Thymus (tissue), 14 donors: Measurements from ENCODE around the gene HBP1. TPM values are rescaled to one million over a fixed set of nuclear protein-coding genes. Genes with fewer than 3 reads are reported as not detected.

Source experiments
- DNase-seq, 9 donors: peaks; one replicate each; pipeline ENCODE4 v3.0.0-alpha.2; 2013; ENCODE audit warnings: low spot score in 9 of 9, low read depth in 6 of 9, missing footprints in 1 of 9
- H3K27ac ChIP-seq, 2 donors: one replicate each; pipeline ENCODE4 v1.5.1; 2013; ENCODE audit warnings: control low read depth in 1 of 2, low read depth in 1 of 2, low read length in 1 of 2, mild to moderate bottlenecking in 1 of 2, moderate library complexity in 1 of 2
- H3K27me3 ChIP-seq, 2 donors: one replicate each; pipeline ENCODE4 v1.5.1; 2013; ENCODE audit warnings: low read length in 1 of 2; ENCODE audit not compliant: control insufficient read depth in 2 of 2, insufficient read depth in 1 of 2
- H3K36me3 ChIP-seq, 2 donors: one replicate each; pipeline ENCODE4 v1.5.1; 2013; ENCODE audit warnings: low read length in 1 of 2, mild to moderate bottlenecking in 1 of 2, moderate library complexity in 1 of 2; ENCODE audit not compliant: control insufficient read depth in 2 of 2, insufficient read depth in 2 of 2
- H3K4me1 ChIP-seq, 2 donors: one replicate each; pipeline ENCODE4 v1.5.1; 2013; ENCODE audit warnings: low read length in 2 of 2; ENCODE audit not compliant: control insufficient read depth in 2 of 2, insufficient read depth in 2 of 2
- H3K4me3 ChIP-seq, 2 donors: one replicate each; pipeline ENCODE4 v1.5.1; 2013; ENCODE audit warnings: low read length in 2 of 2, control low read depth in 1 of 2, mild to moderate bottlenecking in 1 of 2
- H3K9me3 ChIP-seq, 2 donors: one replicate each; pipeline ENCODE4 v1.5.1; 2013; ENCODE audit warnings: low read length in 1 of 2, mild to moderate bottlenecking in 1 of 2; ENCODE audit not compliant: control insufficient read depth in 2 of 2, insufficient read depth in 1 of 2
- WGBS: extraction: QIAGEN DNeasy Blood & Tissue Kit; methylation state at CpG from one replicate; pipeline ENCODE4 v1.1.7; 2013; 5-methylcytosine and 5-hydroxymethylcytosine counted together
- long read RNA-seq, 10 donors: transcript quantifications; one replicate each; lab custom pipeline, GENCODE V29; 2026
- polyA plus RNA-seq: library from polyadenylated mRNA; stranded (reverse); fragments of 200-250 nt; gene quantifications from one replicate; pipeline ENCODE4 v1.2.3, GENCODE V29; 2013
- total RNA-seq: library from RNA; stranded (reverse); fragments of 120-200 nt; gene quantifications from one replicate; pipeline ENCODE4 v1.2.4, GENCODE V29; 2013
- donor health status: healthy.

HBP1 gene
- total RNA-seq (64.1 TPM), polyA plus RNA-seq (56.7 TPM)
- long read RNA-seq, donor 1, result 0 reads
- long read RNA-seq, donor 2, result 0 reads
- long read RNA-seq, donor 3, partial matches to known transcripts, result 0 of 8 reads
- long read RNA-seq, donor 3, other reads (novel, unspliced or antisense), result 0 of 8 reads
- long read RNA-seq, donor 4, transcript HBP1-208 (11 exons, 2,704 nt), result major isoform, 5 of 8 reads
- long read RNA-seq, donor 4, partial matches to known transcripts, result 0 of 8 reads
- long read RNA-seq, donor 4, other reads (novel, unspliced or antisense), result 0 of 8 reads
- long read RNA-seq, donor 5, transcript HBP1-208 (11 exons, 2,704 nt), result major isoform, 12 of 27 reads
- long read RNA-seq, donor 5, transcript HBP1-201 (11 exons, 2,829 nt), result minor isoform, 7 of 27 reads
- long read RNA-seq, donor 5, partial matches to known transcripts, result 8 of 27 reads
- long read RNA-seq, donor 5, other reads (novel, unspliced or antisense), result 0 of 27 reads
- long read RNA-seq, donor 6, partial matches to known transcripts, result 0 of 4 reads
- long read RNA-seq, donor 6, other reads (novel, unspliced or antisense), result 0 of 4 reads
- long read RNA-seq, donor 7, transcript HBP1-208 (11 exons, 2,704 nt), result major isoform, 7 of 19 reads
- long read RNA-seq, donor 7, partial matches to known transcripts, result 0 of 19 reads
- long read RNA-seq, donor 7, other reads (novel, unspliced or antisense), result 7 of 19 reads
- long read RNA-seq, donor 8, partial matches to known transcripts, result 0 of 4 reads
- long read RNA-seq, donor 8, other reads (novel, unspliced or antisense), result 0 of 4 reads
- long read RNA-seq, donor 9, partial matches to known transcripts, result 5 of 10 reads
- long read RNA-seq, donor 9, other reads (novel, unspliced or antisense), result 0 of 10 reads
- long read RNA-seq, donor 10, transcript HBP1-208 (11 exons, 2,704 nt), result major isoform, 6 of 20 reads
- long read RNA-seq, donor 10, partial matches to known transcripts, result 11 of 20 reads
- long read RNA-seq, donor 10, other reads (novel, unspliced or antisense), result 0 of 20 reads

GRCh38 chr7:107168233-107169119 is at the start of gene HBP1:
Gene HBP1 (plus strand): TSS chr7:107169003. CDS start chr7:107179894, 10,891 bp downstream.
- peak; percentile 99 to 100 (median 99) for DNase-seq
- peaks cover 0 to 5% of the 10 kb centered on the region in 2 donors for H3K36me3 ChIP-seq
- H3K4me1 ChIP-seq, result no peaks in the 10 kb centered on the region
- H3K4me3 ChIP-seq, result peak within 1 kb of the TSS; percentile 76 to 87
- H3K27ac ChIP-seq, result peak within 1 kb of the TSS; percentile 97 to 99
- H3K9me3 ChIP-seq, result no peaks in the 10 kb centered on the region
- H3K27me3 ChIP-seq, result no peaks in the 10 kb centered on the region
- WGBS, result under 1% methylated on average over 44 of the region's 44 CpGs

- 94% methylated on average over 6 of the region's 6 CpGs for WGBS
- no peaks in the 10 kb centered on the region for H3K27me3 ChIP-seq
- no peak overlapping the region for H3K27ac ChIP-seq
- no peak for DNase-seq
- H3K4me3 ChIP-seq, result no peak overlapping the region
- H3K4me1 ChIP-seq, result no peaks in the 10 kb centered on the region
- no peaks in the 10 kb centered on the region for H3K9me3 ChIP-seq
- H3K36me3 ChIP-seq, result no peaks in the 10 kb centered on the region
Measured at GRCh38 chr7:107119376-107120105, 49.3 kb upstream of the HBP1 start.

- 64% methylated on average over 4 of the region's 4 CpGs for WGBS
- Histone ChIP-seq H3K9me3 (no peaks in the 10 kb centered on the region), H3K27me3 (no peaks in the 10 kb centered on the region), H3K4me1 (peaks cover 0 to 10% of the 10 kb centered on the region in 2 donors), H3K36me3 (no peaks in the 10 kb centered on the region), H3K27ac (no peak overlapping the region), H3K4me3 (no peak overlapping the region)
- DNase-seq, result no peak
Measured at GRCh38 chr7:107122486-107122911, 46.3 kb upstream of the HBP1 start.

GRCh38 chr7:107123392-107123791 is 45.4 kb upstream of the HBP1 start:
- H3K9me3 ChIP-seq, result no peaks in the 10 kb centered on the region
- H3K36me3 ChIP-seq, result no peaks in the 10 kb centered on the region
- no peak overlapping the region for H3K27ac ChIP-seq
- DNase-seq, result no peak
- H3K27me3 ChIP-seq, result no peaks in the 10 kb centered on the region
- WGBS, result 98% methylated on average over 4 of the region's 4 CpGs
- H3K4me1 ChIP-seq, result peaks cover 0 to 10% of the 10 kb centered on the region in 2 donors
- H3K4me3 ChIP-seq, result no peak overlapping the region

- Histone ChIP-seq H3K4me1 (peaks cover 0 to 10% of the 10 kb centered on the region in 2 donors), H3K36me3 (no peaks in the 10 kb centered on the region), H3K27ac (no peak overlapping the region), H3K9me3 (no peaks in the 10 kb centered on the region), H3K27me3 (no peaks in the 10 kb centered on the region), H3K4me3 (no peak overlapping the region)
- WGBS, result 92% methylated on average over 5 of the region's 5 CpGs
- no peak for DNase-seq
Measured at GRCh38 chr7:107125475-107125874, 43.3 kb upstream of the HBP1 start.

- WGBS, result 96% methylated on average over 2 of the region's 2 CpGs
- no peaks in the 10 kb centered on the region for H3K9me3 ChIP-seq
- H3K4me3 ChIP-seq, result no peak overlapping the region
- no peak for DNase-seq
- no peaks in the 10 kb centered on the region for H3K27me3 ChIP-seq
- H3K27ac ChIP-seq, result no peak overlapping the region
- no peaks in the 10 kb centered on the region for H3K36me3 ChIP-seq
- peaks cover 0 to 10% of the 10 kb centered on the region in 2 donors for H3K4me1 ChIP-seq
Measured at GRCh38 chr7:107128217-107128616, 40.6 kb upstream of the HBP1 start.

- 96% methylated on average over 3 of the region's 3 CpGs for WGBS
Measured at GRCh38 chr7:107128748-107129147, 40.1 kb upstream of the HBP1 start.

More at GRCh38 chr7:107128748-107129147, 40.1 kb upstream of the HBP1 start:
- H3K9me3 ChIP-seq, result no peaks in the 10 kb centered on the region
- no peaks in the 10 kb centered on the region for H3K36me3 ChIP-seq
- no peak overlapping the region for H3K27ac ChIP-seq
- peaks cover 0 to 10% of the 10 kb centered on the region in 2 donors for H3K4me1 ChIP-seq
- no peaks in the 10 kb centered on the region for H3K27me3 ChIP-seq
- H3K4me3 ChIP-seq, result no peak overlapping the region
- DNase-seq, result no peak
